NCI-H2171 (cell line): ENCODE results near the gene LARGE1.
"Not testable (repeated sequence)": the region's sequence is repeated elsewhere in the genome, so short reads cannot be mapped to it uniquely, and the experiment has no call there.

Source experiments
- DNase-seq: peaks from one replicate; lab custom pipeline; 2025; lab: John Stamatoyannopoulos, UW

The LARGE1 gene

GRCh38 chr22:33597274-33597985, 322.8 kb downstream of the LARGE1 start:
- no peak for DNase-seq

GRCh38 chr22:33593818-33594217, 326.5 kb downstream of the LARGE1 start:
- no peak for DNase-seq

- DNase-seq, result no peak
Observed at GRCh38 chr22:33591946-33592345, 328.3 kb downstream of the LARGE1 start.

GRCh38 chr22:33589297-33589696, 331.0 kb downstream of the LARGE1 start:
- no peak for DNase-seq

- no peak for DNase-seq
Observed at GRCh38 chr22:33588860-33589259, 331.4 kb downstream of the LARGE1 start.

GRCh38 chr22:33584152-33584551, 336.1 kb downstream of the LARGE1 start:
- no peak for DNase-seq

GRCh38 chr22:33582822-33583400, 337.4 kb downstream of the LARGE1 start:
- no peak for DNase-seq

GRCh38 chr22:33580310-33580709, 340.0 kb downstream of the LARGE1 start:
- DNase-seq, result no peak

- peak; percentile 11 for DNase-seq
Observed at GRCh38 chr22:33579448-33580093, 340.7 kb downstream of the LARGE1 start.

GRCh38 chr22:33578752-33579151, 341.5 kb downstream of the LARGE1 start:
- DNase-seq, result no peak

- DNase-seq, result no peak
Observed at GRCh38 chr22:33577862-33578411, 342.3 kb downstream of the LARGE1 start.

GRCh38 chr22:33576205-33576604, 344.1 kb downstream of the LARGE1 start:
- no peak for DNase-seq

GRCh38 chr22:33575771-33576170, 344.5 kb downstream of the LARGE1 start:
- no peak for DNase-seq

GRCh38 chr22:33575041-33575440, 345.2 kb downstream of the LARGE1 start:
- DNase-seq, result no peak

- no peak for DNase-seq
Observed at GRCh38 chr22:33573479-33573878, 346.8 kb downstream of the LARGE1 start.

GRCh38 chr22:33572086-33572485, 348.2 kb downstream of the LARGE1 start:
- DNase-seq, result no peak

GRCh38 chr22:33570110-33570509, 350.2 kb downstream of the LARGE1 start:
- no peak for DNase-seq

GRCh38 chr22:33569559-33569958, 350.7 kb downstream of the LARGE1 start:
- no peak for DNase-seq

- DNase-seq, result no peak
Observed at GRCh38 chr22:33569018-33569417, 351.3 kb downstream of the LARGE1 start.

GRCh38 chr22:33566495-33566894, 353.8 kb downstream of the LARGE1 start:
- not testable (repeated sequence) for DNase-seq

GRCh38 chr22:33565580-33565995, 354.7 kb downstream of the LARGE1 start:
- DNase-seq, result no peak

GRCh38 chr22:33564683-33565082, 355.6 kb downstream of the LARGE1 start:
- DNase-seq, result no peak
